PC-9 (cell line): ENCODE data around the gene POMP. TPM values are rescaled to one million over a fixed set of nuclear protein-coding genes. Genes with fewer than 3 reads are reported as not detected.

Source experiments
- BruUV-seq: library from RNA; stranded (reverse); fragments of 400-500 nt; replicated peaks from 2 replicates; lab custom pipeline; 2021; lab: Mats Ljungman, UMichigan
- CTCF ChIA-PET: fragments of 300-600 bp; sonication (Branson Sonifier 250); formaldehyde crosslinking; loops from one replicate; lab custom pipeline; 2022; ENCODE audit warnings: antibody characterized with exemption; lab: Charles Lee
- POLR2A ChIA-PET: fragments of 300-600 bp; sonication (Branson Sonifier 250); formaldehyde crosslinking; loops from one replicate; lab custom pipeline; 2022; ENCODE audit warnings: antibody characterized with exemption; ENCODE audit not compliant: unreplicated experiment; lab: Charles Lee
- DNase-seq, 2 experiments: peaks; one replicate each; pipeline versions ENCODE4 v3.0.0 to v3.0.0-alpha.2; 2015 to 2022; ENCODE audit warnings: mixed read lengths in 1 of 2
- H2AFZ ChIP-seq: fragments of 200-600 bp; sonication (generic); 2 replicates; pipeline ENCODE4 v1.8.1; 2017; ENCODE audit warnings: antibody characterized with exemption
- H3F3A ChIP-seq: fragments of 200-600 bp; sonication (generic); 2 replicates; pipeline ENCODE4 v1.8.1; 2017; ENCODE audit warnings: antibody characterized with exemption, mild to moderate bottlenecking, low read depth; ENCODE audit not compliant: insufficient read depth
- H3K27ac ChIP-seq: fragments of 200-600 bp; sonication (generic); 2 replicates; pipeline ENCODE4 v1.6.1; 2016; ENCODE audit warnings: mixed run types
- H3K27me3 ChIP-seq: fragments of 200-600 bp; sonication (generic); 2 replicates; pipeline ENCODE4 v1.6.1; 2016; ENCODE audit warnings: low read depth, mixed run types; ENCODE audit not compliant: insufficient read depth
- H3K36me3 ChIP-seq: fragments of 200-600 bp; sonication (generic); 2 replicates; pipeline ENCODE4 v1.6.1; 2016; ENCODE audit warnings: low read depth, mixed run types
- H3K4me1 ChIP-seq: fragments of 200-600 bp; sonication (generic); replicated peaks from 2 replicates; pipeline ENCODE4 v1.6.1; 2016; ENCODE audit warnings: mixed run types; ENCODE audit not compliant: insufficient read depth
- H3K4me2 ChIP-seq: fragments of 200-600 bp; sonication (generic); 2 replicates; pipeline ENCODE4 v1.6.1; 2017; ENCODE audit warnings: mixed run types
- H3K4me3 ChIP-seq: fragments of 200-600 bp; sonication (generic); 2 replicates; pipeline ENCODE4 v1.6.1; 2016; ENCODE audit warnings: mixed run types
- H3K79me2 ChIP-seq: fragments of 200-600 bp; sonication (generic); 2 replicates; pipeline ENCODE4 v1.6.1; 2017; ENCODE audit warnings: low read depth, mixed run types
- H3K9me2 ChIP-seq: fragments of 200-600 bp; sonication (generic); 2 replicates; pipeline ENCODE4 v1.8.1; 2017; ENCODE audit warnings: mild to moderate bottlenecking; ENCODE audit not compliant: insufficient read depth
- H3K9me3 ChIP-seq: fragments of 200-600 bp; sonication (generic); 2 replicates; pipeline ENCODE4 v1.8.1; 2016; ENCODE audit warnings: low read depth; ENCODE audit not compliant: insufficient read depth
- H4K20me1 ChIP-seq: fragments of 200-600 bp; sonication (generic); 2 replicates; pipeline ENCODE4 v1.8.1; 2017; ENCODE audit not compliant: insufficient read depth
- CTCF ChIP-seq: fragments of 200-600 bp; sonication (generic); conservative IDR thresholded peaks from 2 replicates; pipeline ENCODE4 v1.6.1; 2017; ENCODE audit warnings: mixed run types, antibody characterized with exemption, mild to moderate bottlenecking, moderate library complexity
- EZH2 ChIP-seq: fragments of 200-600 bp; sonication (generic); IDR thresholded peaks from 2 replicates; pipeline ENCODE4 v1.8.0; 2017; ENCODE audit warnings: antibody characterized with exemption, low read depth
- intact Hi-C: fragments of 100-400 bp; cut with micrococcal nuclease; formaldehyde crosslinking; loops from one replicate; pipeline ENCODE4 v1.10.0; 2022; ENCODE audit not compliant: unreplicated experiment
- total RNA-seq: library from RNA; stranded (reverse); gene quantifications from 2 replicates; pipeline ENCODE4 v1.2.3, GENCODE V29; 2021

Gene POMP
- total RNA-seq, 1 experiment from 2014 or later = 63.7 TPM

- no peak for TF ChIP-seq CTCF
- no peaks in the 10 kb centered on the region for H3K9me2 ChIP-seq
- H2AFZ ChIP-seq = no peak overlapping the region
- 0 out of 2 replicates have a peak, but pooled peaks cover 4% of the 10 kb centered on the region for H3K4me1 ChIP-seq
- CTCF ChIA-PET = no interaction called here
- intact Hi-C loops = no loop called here
- H3K9me3 ChIP-seq = no peaks in the 10 kb centered on the region
- no peak overlapping the region for H3K27ac ChIP-seq
- no peaks in the 10 kb centered on the region for H4K20me1 ChIP-seq
- DNase-seq = no peak
- no peak overlapping the region for H3K4me2 ChIP-seq
- no peaks in the 10 kb centered on the region for H3F3A ChIP-seq
- H3K79me2 ChIP-seq = no peaks in the 10 kb centered on the region
- POLR2A ChIA-PET = no interaction called here
- 0 out of 2 replicates have a peak, but pooled peaks cover 5% of the 10 kb centered on the region for H3K27me3 ChIP-seq
- no peak overlapping the region for H3K4me3 ChIP-seq
- H3K36me3 ChIP-seq = no peaks in the 10 kb centered on the region
- BruUV-seq = no TSS peak
Measured at GRCh38 chr13:28640861-28641599, 17.9 kb upstream of the POMP start.

GRCh38 chr13:28641600-28641926 is 17.4 kb upstream of the POMP start:
- Histone ChIP-seq H4K20me1 (no peaks in the 10 kb centered on the region), H3K4me3 (no peak overlapping the region), H2AFZ (no peak overlapping the region), H3K4me1 (no peaks in the 10 kb centered on the region), H3K79me2 (no peaks in the 10 kb centered on the region), H3K4me2 (no peak overlapping the region), H3K27ac (no peak overlapping the region), H3F3A (no peaks in the 10 kb centered on the region), H3K9me2 (no peaks in the 10 kb centered on the region), H3K9me3 (no peaks in the 10 kb centered on the region), H3K36me3 (no peaks in the 10 kb centered on the region), H3K27me3 (no peaks in the 10 kb centered on the region)
- intact Hi-C loops = no loop called here
- TF ChIP-seq CTCF = no peak
- TF ChIP-seq EZH2 = no peak
- ChIA-PET POLR2A (no interaction called here), CTCF (no interaction called here)
- BruUV-seq = no TSS peak
- DNase-seq = no peak

DNA sequence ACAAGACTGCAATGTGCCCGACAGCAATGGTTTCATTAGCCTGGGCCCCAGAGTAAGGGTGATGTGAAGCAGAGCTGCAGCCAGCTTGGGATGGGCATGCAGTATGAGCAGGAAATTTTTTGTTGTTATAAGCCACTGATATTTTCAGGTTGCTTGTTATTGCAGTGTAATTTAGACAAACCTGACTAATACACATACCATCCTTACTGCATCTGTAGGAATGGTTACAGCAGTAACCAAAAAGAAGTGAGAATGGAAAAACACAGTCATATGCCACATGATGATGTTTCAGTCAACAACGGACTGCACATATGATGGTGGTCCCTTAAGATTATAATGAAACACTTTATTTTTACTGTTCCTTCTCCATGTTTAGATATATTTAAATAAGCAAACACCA is 8.6 kb upstream of the POMP start:
- Histone ChIP-seq H3K9me3 (no peaks in the 10 kb centered on the region), H3K4me2 (no peak overlapping the region), H3K4me3 (no peak overlapping the region), H3F3A (no peaks in the 10 kb centered on the region), H3K27ac (no peak overlapping the region), H4K20me1 (no peaks in the 10 kb centered on the region), H2AFZ (no peak overlapping the region), H3K36me3 (0 out of 2 replicates have a peak, but pooled peaks cover 3% of the 10 kb centered on the region), H3K27me3 (no peaks in the 10 kb centered on the region), H3K79me2 (no peaks in the 10 kb centered on the region), H3K9me2 (no peaks in the 10 kb centered on the region), H3K4me1 (no peaks in the 10 kb centered on the region)
- no peak for DNase-seq
- CTCF ChIA-PET = no interaction called here
- BruUV-seq = no TSS peak
- no peak for TF ChIP-seq CTCF
- no peak for TF ChIP-seq EZH2
- POLR2A ChIA-PET = no interaction called here
- intact Hi-C loops = no loop called here
